ENCODE measurements around the gene SDSL.
A peak's percentile ranks its signal among the peaks of the same experiment; 100 is the strongest.

Gene SDSL

GRCh38 chr12:113396828-113397496, 25.2 kb upstream of the SDSL start:
- no peak for DNase-seq (ENCODE audit: low spot score)

GRCh38 chr12:113397497-113398197, 24.5 kb upstream of the SDSL start:
- no peak for DNase-seq (ENCODE audit: low spot score)

- DNase-seq (ENCODE audit: low spot score), result no peak
These were observed 23.6 kb upstream of the SDSL start for GRCh38 chr12:113398346-113399290.

GRCh38 chr12:113399490-113399889, 22.7 kb upstream of the SDSL start:
- DNase-seq (ENCODE audit: low spot score), result no peak

DNA sequence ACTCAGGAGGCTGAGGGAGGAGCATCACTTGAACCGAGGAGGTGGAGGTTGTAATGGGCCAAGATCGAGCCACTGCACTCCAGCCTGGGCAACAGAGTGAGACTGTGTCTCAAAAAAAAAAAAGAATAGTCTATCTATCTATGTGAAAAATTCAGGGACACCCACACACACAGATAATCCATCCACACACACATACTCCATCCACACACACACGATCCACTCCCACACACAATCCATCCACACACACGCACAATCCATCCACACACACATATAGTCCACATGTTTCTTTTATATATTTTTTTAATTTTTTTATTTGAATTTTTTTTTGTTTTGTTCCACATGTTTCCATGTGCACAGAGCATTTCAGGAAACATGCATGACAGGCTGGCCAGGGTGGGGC, 21.8 kb upstream of the SDSL start:
- no peak for DNase-seq (ENCODE audit: low spot score)

- DNase-seq (ENCODE audit: low spot score), result no peak
These were observed 20.8 kb upstream of the SDSL start for GRCh38 chr12:113401066-113402000.

GRCh38 chr12:113402586-113403260, 19.5 kb upstream of the SDSL start:
- DNase-seq (ENCODE audit: low spot score), result no peak

DNA sequence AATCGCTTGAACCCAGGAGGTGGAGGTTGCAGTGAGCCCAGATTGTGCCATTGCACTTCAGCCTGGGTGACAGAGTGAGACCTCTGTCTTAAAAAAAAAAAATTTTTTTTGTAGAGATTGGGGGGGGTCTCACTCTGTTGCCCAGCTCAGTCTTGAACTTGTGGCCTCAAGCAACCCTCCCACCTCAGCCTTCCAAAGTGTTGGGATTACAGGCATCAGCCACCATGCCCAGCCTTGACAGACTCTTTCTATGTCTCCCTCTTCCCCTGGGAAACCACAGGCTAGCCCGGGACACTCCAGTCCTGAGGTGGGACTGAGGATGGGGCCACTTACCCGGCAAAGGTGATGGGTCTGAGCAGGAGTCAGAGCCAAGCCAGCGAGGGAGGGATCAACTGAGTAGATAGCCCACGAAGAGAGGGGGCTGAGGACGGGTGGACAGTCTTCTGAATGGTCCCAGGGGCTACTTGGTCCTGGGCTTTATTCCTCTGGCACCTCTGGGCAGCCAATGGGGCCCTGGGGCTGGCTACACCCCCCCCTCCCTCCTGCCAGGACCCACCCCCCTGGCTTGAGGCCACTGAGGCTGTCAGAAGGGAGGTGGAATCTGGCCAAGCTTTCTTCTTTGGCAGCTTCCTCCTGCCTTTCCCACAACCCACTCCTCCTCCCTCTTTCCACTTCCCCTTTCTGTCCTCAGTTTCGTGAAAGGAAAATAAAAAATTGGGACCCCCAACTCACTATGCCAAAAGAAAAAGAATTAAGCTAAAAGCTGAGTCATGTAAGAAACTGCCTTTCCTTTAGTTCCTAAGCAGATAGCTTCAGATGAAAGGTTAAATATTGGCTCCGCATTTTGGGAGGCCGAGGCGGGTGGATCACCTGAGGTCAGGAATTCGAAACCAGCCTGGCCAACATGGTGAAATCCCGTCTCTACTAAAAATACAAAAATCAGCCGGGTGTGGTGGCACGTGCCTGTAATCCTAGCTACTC, 18.5 kb upstream of the SDSL start, which contains the start of gene SDS:
Gene SDS, minus strand, starts transcription at position 453 of the 981 bp plus-strand sequence. CDS start 4,179 bp downstream, outside the sequence.
- no peak for DNase-seq (ENCODE audit: low spot score)

DNA sequence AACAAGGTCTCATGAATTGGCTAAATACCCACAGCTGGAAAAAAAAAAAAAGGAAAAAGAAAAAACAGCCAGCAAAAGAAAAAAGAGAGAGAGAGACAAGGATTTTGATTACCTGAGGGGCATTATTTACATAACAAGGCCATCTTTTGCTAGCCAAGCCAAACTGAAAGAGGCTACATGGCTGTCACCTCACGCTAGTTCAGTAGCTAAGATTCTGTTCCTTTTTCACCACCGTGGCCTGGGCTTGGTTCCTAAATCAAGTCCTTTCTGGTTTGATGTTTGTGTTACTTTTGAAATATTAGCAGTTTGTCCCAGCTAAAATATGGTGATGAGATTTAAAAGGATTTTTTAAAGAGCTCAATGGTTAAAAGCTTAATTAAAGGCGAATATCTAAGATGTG, 16.5 kb upstream of the SDSL start:
- no peak for DNase-seq (ENCODE audit: low spot score)

DNA sequence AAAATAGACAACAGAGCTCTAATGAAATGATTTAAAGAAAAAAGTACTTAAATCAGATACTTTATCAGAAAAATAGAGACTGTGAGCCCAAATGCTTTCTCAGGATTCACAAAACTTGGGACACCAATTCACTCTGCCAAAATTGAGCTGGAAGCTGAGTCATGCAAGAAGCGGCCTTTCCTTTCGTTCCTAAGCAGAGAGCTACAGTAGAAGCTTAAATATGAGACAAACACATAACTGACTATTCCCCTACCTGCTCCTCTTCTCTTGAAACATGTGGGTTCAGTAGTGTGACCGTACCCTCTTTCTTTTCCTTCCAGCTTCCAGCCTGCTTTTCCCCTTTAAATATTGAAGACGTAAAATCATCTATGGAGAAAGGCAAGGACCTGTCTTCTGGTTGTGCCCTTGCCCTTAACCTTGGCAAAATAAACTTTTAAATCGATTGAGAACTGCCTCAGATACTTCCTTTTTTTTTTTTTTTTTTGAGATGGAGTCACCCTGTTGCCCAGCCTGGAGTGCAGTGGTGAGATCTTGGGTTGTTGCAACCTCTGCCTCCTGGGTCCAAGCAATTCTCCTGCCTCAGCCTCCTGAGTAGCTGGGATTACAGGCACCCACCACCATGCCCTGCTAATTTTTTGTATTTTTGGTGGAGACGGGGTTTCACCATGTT, 14.1 kb upstream of the SDSL start:
- peak; percentile 42 for DNase-seq (ENCODE audit: low spot score)

DNA sequence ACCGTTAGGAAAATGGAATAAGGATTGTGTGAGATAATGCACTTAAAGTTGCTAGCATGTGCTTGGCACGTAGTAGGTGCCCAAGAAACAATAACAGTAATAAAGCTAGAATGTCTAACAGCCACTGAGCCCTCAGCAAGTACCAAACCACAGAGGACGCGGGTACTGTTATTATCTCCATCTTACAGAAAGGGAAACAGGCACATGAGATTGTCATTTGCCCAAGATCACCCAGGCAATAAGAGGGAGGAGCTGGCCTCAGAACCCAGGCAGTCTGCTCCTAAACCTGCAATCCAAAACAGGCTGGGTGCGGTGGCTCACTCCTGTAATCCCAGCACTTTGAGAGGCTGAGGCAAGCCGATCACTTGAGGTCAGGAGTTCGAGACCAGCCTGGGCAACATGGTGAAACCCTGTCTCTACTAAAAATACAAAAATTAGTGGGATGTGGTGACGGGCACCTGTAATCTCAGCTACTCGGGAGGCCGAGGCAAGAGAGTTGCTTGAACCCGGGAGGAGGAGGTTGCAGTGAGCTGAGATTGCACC, 13.4 kb upstream of the SDSL start:
- no peak for DNase-seq (ENCODE audit: low spot score)

DNA sequence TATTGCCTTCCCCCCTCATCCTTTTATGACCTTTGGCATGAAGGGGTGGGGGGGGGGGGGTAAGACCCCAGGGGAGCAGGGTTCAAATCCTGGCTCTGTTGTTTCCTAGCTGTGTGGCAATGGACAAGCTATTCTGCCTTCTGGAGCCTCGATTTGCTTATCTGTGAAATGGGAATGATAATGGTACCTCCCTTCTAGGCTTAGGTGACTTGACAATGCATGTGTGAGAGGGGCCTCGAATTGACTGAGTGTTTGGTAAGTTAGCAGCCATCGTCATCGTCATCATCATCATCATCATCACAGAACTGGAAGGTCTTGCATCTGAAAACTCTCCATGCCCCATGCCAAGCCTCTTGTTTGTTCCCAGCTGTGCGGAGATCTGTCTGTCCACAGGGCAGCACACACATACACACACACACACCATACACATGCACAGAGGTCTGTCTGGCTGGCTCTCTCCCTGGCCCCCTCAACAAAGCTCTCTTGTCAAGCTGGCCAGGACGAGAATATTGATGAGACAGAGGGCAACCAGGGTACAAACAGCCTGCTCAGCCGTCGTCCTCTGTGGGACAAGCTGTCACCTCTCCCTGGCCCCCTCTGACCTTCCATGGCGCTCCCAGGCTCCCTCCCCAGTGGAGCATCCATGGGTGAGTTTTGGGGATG, 12.6 kb upstream of the SDSL start:
- no peak for DNase-seq (ENCODE audit: low spot score)

DNA sequence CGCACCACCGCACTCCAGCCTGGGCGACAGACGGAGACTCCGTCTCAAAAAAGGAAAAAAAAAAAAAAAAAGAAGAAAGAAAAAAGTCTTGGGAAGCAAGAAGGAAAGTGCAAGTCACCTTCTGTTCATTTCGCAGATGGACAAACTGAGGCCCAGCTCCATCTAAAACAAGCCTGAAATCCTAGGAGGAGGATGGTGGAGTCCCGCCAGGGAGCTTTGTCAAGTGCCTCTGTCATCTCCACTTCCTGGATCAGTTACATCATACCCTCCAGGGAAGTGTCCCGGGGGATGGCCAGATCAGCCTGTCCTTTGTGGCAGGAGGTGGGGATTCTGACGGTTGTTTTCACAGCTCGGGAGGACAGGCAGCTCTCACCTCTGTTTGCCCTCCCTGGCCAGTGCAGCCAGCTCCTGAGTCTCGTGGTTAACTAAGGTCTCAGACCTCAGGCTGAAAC, 8.7 kb upstream of the SDSL start:
- DNase-seq (ENCODE audit: low spot score), result peak; percentile 70

GRCh38 chr12:113414519-113415038, 7.6 kb upstream of the SDSL start:
- DNase-seq (ENCODE audit: low spot score), result no peak

DNA sequence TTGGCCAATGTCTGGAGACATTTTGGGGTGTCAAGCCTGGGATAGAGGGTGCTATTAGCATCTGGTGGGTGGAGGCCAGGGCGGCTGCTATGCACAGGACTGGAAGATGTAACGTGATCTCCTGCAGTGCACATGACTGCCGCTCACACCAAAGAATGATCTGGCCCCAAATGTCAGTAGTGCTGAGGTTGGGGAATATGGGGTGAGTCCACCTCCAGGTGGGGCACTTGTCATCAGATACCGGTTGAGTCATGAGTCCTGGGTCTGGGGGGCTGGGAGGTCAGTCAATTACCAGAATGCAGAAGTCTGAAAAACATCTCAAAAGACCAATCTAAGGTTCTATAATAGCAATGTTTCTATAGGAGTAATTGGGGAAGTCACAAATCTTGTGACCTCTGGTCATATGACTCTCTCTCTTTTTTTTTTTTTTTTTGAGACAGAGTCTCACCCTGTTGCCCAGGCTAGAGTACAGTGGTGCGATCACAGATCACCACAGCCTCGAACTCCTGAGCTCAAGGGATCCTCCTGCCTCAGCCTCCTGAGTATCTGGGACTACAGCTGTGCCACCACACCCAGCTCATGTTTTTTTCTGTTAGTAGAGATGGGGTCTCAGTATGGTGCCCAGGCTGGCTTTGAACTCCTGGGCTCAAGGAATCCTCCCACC, 6.0 kb upstream of the SDSL start:
- no peak for DNase-seq (ENCODE audit: low spot score)

DNA sequence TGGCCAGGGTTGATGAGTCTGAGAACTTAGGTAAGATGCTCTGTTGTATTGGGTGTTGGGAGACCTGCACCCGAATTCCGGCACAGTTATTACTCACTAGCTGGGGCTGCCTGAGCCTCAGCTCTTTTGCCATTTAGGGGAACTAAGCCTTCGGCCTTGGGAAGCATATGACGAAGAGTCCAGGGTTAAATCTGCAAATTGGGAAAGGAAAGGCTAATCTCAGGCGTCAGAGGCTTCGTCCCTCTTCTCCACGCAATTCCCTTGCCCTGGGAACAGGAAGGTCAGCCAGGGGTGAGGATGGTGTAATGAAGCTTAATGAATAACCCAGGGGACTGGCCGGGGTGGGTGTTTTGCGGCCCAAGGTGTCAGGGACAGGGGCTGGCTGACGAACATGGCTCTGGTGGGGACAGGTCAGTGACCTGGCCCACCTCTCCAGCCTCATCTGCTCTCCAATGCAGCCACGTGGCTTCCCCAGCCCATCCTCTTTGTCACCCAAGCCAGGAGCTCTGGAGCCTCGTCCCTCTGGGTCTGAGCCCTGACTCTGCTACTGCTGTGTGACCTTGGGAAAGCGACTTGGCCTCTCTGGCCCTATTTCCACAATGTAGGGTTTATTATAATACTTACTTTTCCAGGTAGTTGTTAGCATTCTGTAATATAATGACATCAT, 3.8 kb upstream of the SDSL start:
- DNase-seq (ENCODE audit: low spot score), result no peak

Data from AG08395 (cell line).